Frontal cortex (tissue), 4 donors: Measurements from ENCODE around the gene SLC11A1. TPM values are rescaled to one million over a fixed set of nuclear protein-coding genes. Genes with fewer than 3 reads are reported as not detected.
A peak's percentile ranks its signal among the peaks of the same experiment; 100 is the strongest.

Experiments
- DNase-seq, 2 donors: peaks; one replicate each; pipeline ENCODE4 v3.0.0; 2012; ENCODE audit warnings: low spot score in 2 of 2
- FAIRE-seq: peaks from 2 replicates; lab custom pipeline; 2012; peaks lifted over from hg19 to GRCh38; lab: Jason Lieb, UNC
- small RNA-seq: library from RNA; depleted of rRNA; stranded (forward); fragments of <200 nt; gene quantifications from one replicate; pipeline ENCODE3, GENCODE V24; 2014
- total RNA-seq: library from RNA; depleted of rRNA; stranded (reverse); fragments of >200 nt; gene quantifications from one replicate; pipeline ENCODE4 v1.2.3, GENCODE V29; 2014
- donor health status: control.
- donor health status: control.
- donor health status: control.

The SLC11A1 gene
- total RNA-seq, 1 donor from 2014 or later = 0.82 TPM

DNA sequence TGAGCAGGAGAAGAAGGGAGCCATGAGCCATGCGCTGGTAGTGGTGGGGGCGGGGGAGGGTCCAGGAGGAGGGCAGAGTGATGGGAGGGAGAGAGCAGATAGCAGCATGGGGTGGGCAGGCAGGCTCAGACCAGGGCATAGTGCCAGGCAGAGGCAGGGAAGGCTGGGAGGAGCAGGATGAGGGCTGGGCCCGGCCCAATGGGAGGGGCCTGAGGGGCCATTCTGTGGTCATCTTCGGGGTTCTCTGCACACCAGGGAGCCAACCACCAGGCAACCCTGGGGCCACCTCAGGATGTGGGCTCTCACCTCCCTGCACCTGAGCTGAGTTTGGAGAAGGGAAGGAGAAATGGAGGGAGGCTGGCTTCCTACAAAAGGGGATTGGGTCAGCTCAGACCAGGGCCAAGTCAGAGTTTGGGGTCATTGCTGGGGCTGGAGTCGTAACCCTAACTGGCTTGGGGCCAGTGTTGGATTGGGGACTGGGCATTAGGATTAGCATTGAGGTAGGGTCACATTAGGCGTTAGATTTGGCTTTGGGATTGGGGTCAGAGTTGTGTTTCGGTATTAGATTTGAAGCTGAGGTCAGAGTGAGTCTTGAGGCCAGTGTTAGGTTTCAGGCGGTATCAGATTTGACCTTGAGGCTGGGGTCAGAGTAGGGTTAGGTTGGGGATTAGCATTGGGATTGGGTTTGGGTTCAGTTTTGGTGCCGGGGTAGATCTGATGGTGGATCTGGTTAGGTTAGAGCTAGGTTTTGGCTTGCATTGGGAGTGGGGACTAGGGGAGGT lies 48.0 kb downstream of the SLC11A1 start:
- no peak for DNase-seq
- FAIRE-seq = no peak

DNA sequence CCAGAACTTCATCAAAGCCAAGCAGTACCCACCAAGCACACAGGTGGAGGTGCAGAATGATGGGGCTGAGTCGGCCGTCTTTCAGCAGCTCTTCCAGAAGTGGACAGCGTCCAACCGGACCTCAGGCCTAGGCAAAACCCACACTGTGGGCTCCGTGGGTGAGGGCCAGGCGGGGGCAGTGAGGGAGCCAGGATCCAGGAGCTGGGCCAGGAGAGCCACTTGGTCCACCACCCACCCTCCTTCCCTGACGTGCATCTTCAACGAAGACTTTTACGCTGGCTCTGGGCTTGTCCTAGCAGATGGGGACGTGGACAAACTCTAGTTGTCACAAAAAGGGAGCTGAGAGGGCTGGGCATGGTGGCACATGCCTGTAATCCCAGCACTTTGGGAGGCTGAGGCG lies 48.6 kb downstream of the SLC11A1 start:
- no peak for FAIRE-seq
- DNase-seq = no peak

DNA sequence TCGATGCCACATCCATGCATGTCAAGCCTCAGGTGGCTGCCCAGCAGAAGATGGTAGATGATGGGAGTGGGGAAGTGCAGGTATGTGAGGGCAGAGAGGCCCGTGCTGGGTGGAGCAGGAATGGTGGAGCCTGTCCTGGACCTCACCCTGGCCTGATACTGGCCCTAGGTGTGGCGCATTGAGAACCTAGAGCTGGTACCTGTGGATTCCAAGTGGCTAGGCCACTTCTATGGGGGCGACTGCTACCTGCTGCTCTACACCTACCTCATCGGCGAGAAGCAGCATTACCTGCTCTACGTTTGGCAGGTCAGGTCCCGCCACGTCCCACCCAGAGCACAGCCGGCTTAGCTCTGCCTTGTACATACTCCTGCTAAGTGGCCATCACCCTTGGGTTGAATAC lies 49.8 kb downstream of the SLC11A1 start:
- DNase-seq (no peak), FAIRE-seq (no peak)

DNA sequence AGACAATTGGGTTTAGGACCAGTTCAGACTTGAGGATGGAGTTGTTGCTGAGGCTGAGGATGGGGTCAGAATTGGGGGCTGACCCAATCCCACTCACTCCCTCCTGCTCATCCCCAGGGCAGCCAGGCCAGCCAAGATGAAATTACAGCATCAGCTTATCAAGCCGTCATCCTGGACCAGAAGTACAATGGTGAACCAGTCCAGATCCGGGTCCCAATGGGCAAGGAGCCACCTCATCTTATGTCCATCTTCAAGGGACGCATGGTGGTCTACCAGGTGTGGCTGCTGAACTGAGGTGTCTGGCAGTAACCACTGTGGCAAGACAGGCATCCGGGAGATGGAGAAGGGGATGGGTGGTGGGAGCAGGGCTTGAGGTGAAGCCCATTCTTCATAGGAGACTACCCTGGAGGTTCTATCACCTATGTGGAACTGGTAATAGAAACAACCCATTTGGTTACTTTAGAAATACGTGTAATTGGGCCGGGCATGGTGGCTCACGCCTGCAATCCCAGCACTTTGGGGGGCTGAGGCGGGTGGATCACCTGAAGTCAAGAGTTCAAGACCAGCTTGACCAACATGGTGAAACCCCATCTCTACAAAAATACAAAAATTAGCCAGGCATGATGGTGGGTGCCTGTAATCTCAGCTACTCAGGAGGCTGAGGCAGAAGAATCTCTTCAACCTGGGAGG lies 50.7 kb downstream of the SLC11A1 start:
- no peak for FAIRE-seq
- DNase-seq = no peak

DNA sequence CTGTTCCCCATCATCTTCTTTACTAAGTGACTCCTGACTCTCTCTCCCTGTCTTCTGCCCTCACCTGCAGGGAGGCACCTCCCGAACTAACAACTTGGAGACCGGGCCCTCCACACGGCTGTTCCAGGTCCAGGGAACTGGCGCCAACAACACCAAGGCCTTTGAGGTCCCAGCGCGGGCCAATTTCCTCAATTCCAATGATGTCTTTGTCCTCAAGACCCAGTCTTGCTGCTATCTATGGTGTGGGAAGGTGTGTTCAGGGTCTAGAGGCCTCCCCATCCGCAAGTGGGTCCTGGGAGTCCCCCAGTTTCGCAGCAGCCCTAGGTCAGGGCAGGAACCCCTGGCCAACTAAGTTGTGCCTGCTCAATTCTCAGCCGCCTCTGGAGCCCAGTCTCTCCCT lies 52.4 kb downstream of the SLC11A1 start:
- FAIRE-seq (no peak), DNase-seq (no peak)

DNA sequence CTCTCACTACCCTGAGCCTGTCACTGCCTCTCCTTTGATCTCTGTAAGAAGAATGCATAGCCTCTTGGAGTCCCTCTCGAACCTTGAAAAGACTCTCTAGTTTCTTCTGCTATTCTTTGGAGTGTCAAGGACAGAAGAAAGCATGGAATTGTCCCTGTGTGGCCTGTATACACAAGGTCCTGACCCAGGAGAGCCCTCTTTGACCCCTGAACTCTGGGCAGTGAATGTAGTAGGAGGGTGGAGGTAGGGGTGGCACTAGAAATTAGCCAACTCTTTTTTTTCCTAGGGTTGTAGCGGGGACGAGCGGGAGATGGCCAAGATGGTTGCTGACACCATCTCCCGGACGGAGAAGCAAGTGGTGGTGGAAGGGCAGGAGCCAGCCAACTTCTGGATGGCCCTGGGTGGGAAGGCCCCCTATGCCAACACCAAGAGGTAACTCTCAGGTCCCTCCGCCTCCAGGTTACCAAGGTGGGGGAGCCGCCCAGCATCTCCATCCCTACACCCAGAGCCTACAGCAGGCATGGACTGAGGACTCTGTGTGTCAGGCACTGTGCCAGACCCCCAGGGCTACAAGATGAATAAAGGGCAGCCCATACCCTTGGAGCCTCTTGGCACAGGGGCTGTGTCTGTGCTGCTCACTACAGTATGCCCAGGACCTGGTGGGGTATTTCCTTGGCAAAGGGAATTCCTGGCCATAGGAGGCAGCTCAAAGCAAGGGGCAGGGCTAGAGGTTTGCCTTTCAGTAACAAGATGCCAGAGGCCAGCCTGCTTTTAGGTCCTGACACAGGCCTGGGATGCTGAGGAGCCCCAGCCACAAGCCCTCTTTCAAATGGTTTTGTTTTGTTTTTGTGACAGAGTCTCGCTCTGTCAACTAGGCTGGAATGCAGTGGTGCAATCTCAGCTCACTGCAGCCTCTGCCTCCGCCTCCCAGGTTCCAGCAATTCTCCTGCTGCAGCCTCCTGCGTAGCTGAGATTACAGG lies 53.2 kb downstream of the SLC11A1 start:
- FAIRE-seq = no peak

DNA sequence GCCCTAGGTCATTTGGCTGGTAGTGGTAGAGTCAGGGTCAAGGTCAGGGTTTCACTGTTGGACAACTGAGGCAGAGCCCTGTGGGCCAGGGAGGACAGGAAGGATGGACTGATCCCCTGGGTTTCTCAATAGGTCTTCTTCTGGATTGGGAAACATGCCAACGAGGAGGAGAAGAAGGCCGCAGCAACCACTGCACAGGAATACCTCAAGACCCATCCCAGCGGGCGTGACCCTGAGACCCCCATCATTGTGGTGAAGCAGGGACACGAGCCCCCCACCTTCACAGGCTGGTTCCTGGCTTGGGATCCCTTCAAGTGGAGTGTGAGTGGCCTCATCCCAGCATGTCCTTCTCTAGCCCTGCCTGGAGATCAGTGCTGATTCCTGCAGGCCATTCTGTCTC lies 54.9 kb downstream of the SLC11A1 start:
- DNase-seq (no peak), FAIRE-seq (no peak)

More for the DNA sequence above, 53.2 kb downstream of the SLC11A1 start:
- DNase-seq = no peak

DNA sequence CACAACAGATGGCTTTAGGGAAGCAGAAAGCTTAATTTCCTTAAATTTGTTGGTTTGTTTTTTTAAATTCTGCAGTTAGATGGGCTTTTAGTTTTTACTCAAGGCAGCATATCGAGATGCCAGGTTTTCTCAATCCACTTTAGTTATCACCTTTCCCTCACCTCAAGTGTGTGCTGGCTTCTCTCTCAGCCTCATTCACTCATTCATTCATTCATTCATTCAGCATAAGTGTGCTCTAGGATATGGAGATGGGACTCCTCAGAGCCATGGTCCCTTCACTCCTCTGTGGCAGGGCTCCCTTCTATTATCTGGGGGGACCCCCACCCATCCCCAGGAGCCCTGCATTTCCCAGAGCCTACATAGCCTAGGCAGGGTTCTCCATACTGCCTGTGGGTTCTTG lies 55.9 kb downstream of the SLC11A1 start:
- FAIRE-seq (no peak), DNase-seq (no peak)

DNA sequence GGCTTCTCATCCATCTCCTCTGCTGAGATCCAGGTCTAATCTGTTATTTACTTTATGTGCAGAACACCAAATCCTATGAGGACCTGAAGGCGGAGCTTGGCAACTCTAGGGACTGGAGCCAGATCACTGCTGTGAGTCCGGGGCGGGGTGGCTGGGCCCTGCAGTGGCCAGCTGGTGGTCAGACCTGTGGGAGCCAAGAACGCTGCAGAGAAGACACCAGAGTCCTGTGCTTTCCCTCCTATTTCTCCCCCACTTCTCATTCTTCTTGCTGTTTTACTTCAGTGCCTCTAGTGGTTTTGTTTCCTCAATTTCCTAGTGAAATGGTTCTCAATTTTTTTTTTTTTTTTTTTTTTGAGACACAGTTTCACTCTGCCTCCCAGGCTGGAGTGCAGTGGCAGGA lies 56.5 kb downstream of the SLC11A1 start:
- DNase-seq = no peak
- FAIRE-seq = no peak

DNA sequence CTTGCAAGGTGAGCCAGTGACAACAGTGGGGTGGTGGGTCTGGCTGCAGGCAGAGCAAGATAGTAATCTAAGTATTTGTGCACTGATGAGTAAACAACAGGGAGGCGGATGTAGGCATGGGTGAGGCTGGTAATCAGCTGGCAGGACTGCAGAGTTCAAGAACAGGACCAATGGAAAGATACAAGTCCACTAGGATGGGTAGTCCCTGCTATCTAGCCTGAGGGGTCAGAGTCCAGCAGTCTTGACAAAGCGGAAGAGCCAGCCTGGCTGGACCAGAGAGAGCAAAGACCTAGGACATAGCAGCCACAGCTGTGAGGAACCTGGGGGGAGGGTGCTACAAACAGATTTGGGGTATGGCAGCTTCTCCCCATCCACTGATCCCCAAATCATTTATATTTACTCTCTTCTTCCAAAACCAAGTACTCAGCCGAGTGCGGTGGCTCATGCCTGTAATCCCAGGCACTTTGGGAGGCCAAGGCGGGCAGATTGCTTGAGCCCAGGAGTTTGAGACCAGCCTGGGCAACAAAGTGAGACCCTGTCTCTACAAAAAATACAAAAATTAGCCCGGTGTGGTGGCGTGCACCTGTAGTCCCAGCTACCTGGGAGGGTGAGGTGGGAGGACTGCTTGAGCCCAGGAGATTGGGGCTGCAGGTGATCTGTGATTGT lies 62.8 kb downstream of the SLC11A1 start:
- no peak for FAIRE-seq

DNA sequence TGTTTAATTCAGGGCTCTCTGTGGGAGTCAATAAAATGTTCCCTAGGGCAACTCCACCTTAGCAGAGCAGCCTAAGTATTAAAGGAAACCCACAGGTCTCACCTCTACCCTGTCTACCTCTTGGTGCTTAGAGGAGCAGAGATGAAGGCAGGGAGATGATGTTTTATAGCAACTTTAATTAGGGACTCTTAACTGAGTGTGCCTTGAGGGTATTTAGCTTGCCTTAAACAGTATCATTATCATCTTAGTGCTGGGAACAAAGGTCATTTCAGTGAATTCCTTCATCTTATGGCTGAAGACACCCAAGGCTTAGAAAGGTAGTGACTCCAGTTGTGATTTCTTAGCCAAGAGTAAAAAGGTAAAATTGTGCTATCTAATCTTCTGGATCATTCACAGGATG lies 63.5 kb downstream of the SLC11A1 start:
- no peak for FAIRE-seq
- DNase-seq = no peak

More for the DNA sequence above, 62.8 kb downstream of the SLC11A1 start:
- DNase-seq = no peak

Small RNA genes lying within 50 kb of the gene (small RNA-seq; reads per million reads assigned to genes)
- gene MIR26B (736 reads per million, percentile 99 among the genes with 10 or more reads in this experiment), gene MIR6810 (not detected)

Other genes starting within 250 kb of the SLC11A1 start
- under 0.01 TPM for gene CXCR1, start 215.3 kb upstream of the SLC11A1 start, total RNA-seq
- 139 TPM for gene ARPC2, start 165.1 kb upstream of the SLC11A1 start, total RNA-seq
- gene GPBAR1, start 121.3 kb upstream of the SLC11A1 start, total RNA-seq = not detected
- 98.2 TPM for gene AAMP, start 112.1 kb upstream of the SLC11A1 start, total RNA-seq
- gene PNKD, start 111.8 kb upstream of the SLC11A1 start, total RNA-seq = 15.1 TPM
- 9.4 TPM for gene TMBIM1, start 89.8 kb upstream of the SLC11A1 start, total RNA-seq
- gene CATIP, start 25.4 kb upstream of the SLC11A1 start, total RNA-seq = not detected
- 7.7 TPM for gene CTDSP1, start 17.6 kb downstream of the SLC11A1 start, total RNA-seq
- gene VIL1, start 36.9 kb downstream of the SLC11A1 start, total RNA-seq = not detected
- gene USP37, start 186.1 kb downstream of the SLC11A1 start, total RNA-seq = 34.6 TPM
- gene CNOT9, start 186.6 kb downstream of the SLC11A1 start, total RNA-seq = 47.3 TPM
- gene PLCD4, start 225.6 kb downstream of the SLC11A1 start, total RNA-seq = 1.2 TPM